ENCODE measurements around the gene UBE2E2. TPM values are rescaled to one million over a fixed set of nuclear protein-coding genes. Genes with fewer than 3 reads are reported as not detected.

UBE2E2 gene
- polyA plus RNA-seq, 1 donor (not counting 4 experiments of a cell fraction or from before 2014, with no cell fraction given): 63.2 TPM

GRCh38 chr3:23254835-23255234 is 51.7 kb downstream of the UBE2E2 start:
- dilution Hi-C loops (cut with MboI; ENCODE audit: extremely low pct_ligation_motif_present, low sequenced_read_pairs): no loop called here
- no peaks in the 10 kb centered on the region for H4K20me1 ChIP-seq (ENCODE audit: control insufficient read depth, extremely low read depth, insufficient read depth, low read length)

GRCh38 chr3:23256741-23257435 is 53.8 kb downstream of the UBE2E2 start:
- DNase-seq (ENCODE audit: low read depth, low spot score) (no peak), FAIRE-seq (peak; percentile 48)
- Histone ChIP-seq H4K20me1 (ENCODE audit: control insufficient read depth, extremely low read depth, insufficient read depth, low read length) (no peaks in the 10 kb centered on the region), H3K36me3 (ENCODE audit: control insufficient read depth in 2 of 2, extremely low read depth in 1 of 2, insufficient read depth in 2 of 2, low read length in 2 of 2) (no peaks in the 10 kb centered on the region), H3K4me1 (ENCODE audit: control insufficient read depth, extremely low read depth, insufficient read depth, low read length) (peaks cover 4% of the 10 kb centered on the region), H3K9me1 (ENCODE audit: control insufficient read depth, extremely low read depth, insufficient read depth, low read length) (no peaks in the 10 kb centered on the region), H3K9me3 (ENCODE audit: control insufficient read depth, low read depth, low read length) (no peaks in the 10 kb centered on the region), H2AFZ (ENCODE audit: control insufficient read depth, low read length) (no peak overlapping the region), H3K79me2 (ENCODE audit: control insufficient read depth, insufficient read depth, low read length) (peaks cover 17% of the 10 kb centered on the region), H3K27me3 (ENCODE audit: control insufficient read depth, extremely low read depth, insufficient read depth, low read length) (no peaks in the 10 kb centered on the region), H3K4me2 (ENCODE audit: control insufficient read depth, extremely low read depth, insufficient read depth, low read depth, low read length) (no peak overlapping the region), H3K27ac (ENCODE audit: control insufficient read depth, insufficient read depth, low read length) (no peak overlapping the region), H3K9ac (ENCODE audit: control insufficient read depth, extremely low read depth, insufficient read depth, low read length) (no peak overlapping the region), H3K4me3 (ENCODE audit: control insufficient read depth in 2 of 3, extremely low read depth in 1 of 3, insufficient read depth in 2 of 3, low read depth in 1 of 3, low read length in 3 of 3) (no peak overlapping the region)
- dilution Hi-C loops (cut with MboI; ENCODE audit: extremely low pct_ligation_motif_present, low sequenced_read_pairs): no loop called here
- no peak for TF ChIP-seq EZH2 (IDR thresholded peaks at IDR 0.05; ENCODE audit: low read length)
- TF ChIP-seq CTCF (optimal IDR thresholded peaks at IDR 0.05 in 1 of 3, IDR thresholded peaks at IDR 0.05 in 1 of 3, conservative IDR thresholded peaks at IDR 0.05 in 1 of 3; ENCODE audit: extremely low read depth in 1 of 3, insufficient read depth in 2 of 3, low read length in 3 of 3): no peak

More at GRCh38 chr3:23254835-23255234, 51.7 kb downstream of the UBE2E2 start:
- H3K27ac ChIP-seq (ENCODE audit: control insufficient read depth, insufficient read depth, low read length): no peak overlapping the region
- no peaks in the 10 kb centered on the region for H3K27me3 ChIP-seq (ENCODE audit: control insufficient read depth, extremely low read depth, insufficient read depth, low read length)
- DNase-seq (ENCODE audit: low read depth, low spot score) (no peak), FAIRE-seq (no peak)
- no peak overlapping the region for H2AFZ ChIP-seq (ENCODE audit: control insufficient read depth, low read length)
- no peaks in the 10 kb centered on the region for H3K9me3 ChIP-seq (ENCODE audit: control insufficient read depth, low read depth, low read length)
- no peaks in the 10 kb centered on the region for H3K36me3 ChIP-seq (ENCODE audit: control insufficient read depth in 2 of 2, extremely low read depth in 1 of 2, insufficient read depth in 2 of 2, low read length in 2 of 2)
- no peaks in the 10 kb centered on the region for H3K4me1 ChIP-seq (ENCODE audit: control insufficient read depth, extremely low read depth, insufficient read depth, low read length)
- no peak overlapping the region for H3K9ac ChIP-seq (ENCODE audit: control insufficient read depth, extremely low read depth, insufficient read depth, low read length)
- peaks cover 16% of the 10 kb centered on the region for H3K79me2 ChIP-seq (ENCODE audit: control insufficient read depth, insufficient read depth, low read length)
- no peak overlapping the region for H3K4me3 ChIP-seq (ENCODE audit: control insufficient read depth in 2 of 3, extremely low read depth in 1 of 3, insufficient read depth in 2 of 3, low read depth in 1 of 3, low read length in 3 of 3)
- H3K9me1 ChIP-seq (ENCODE audit: control insufficient read depth, extremely low read depth, insufficient read depth, low read length): no peaks in the 10 kb centered on the region
- TF ChIP-seq CTCF (optimal IDR thresholded peaks at IDR 0.05 in 1 of 3, IDR thresholded peaks at IDR 0.05 in 1 of 3, conservative IDR thresholded peaks at IDR 0.05 in 1 of 3; ENCODE audit: extremely low read depth in 1 of 3, insufficient read depth in 2 of 3, low read length in 3 of 3): no peak
- no peak for TF ChIP-seq EZH2 (IDR thresholded peaks at IDR 0.05; ENCODE audit: low read length)
- no peak overlapping the region for H3K4me2 ChIP-seq (ENCODE audit: control insufficient read depth, extremely low read depth, insufficient read depth, low read depth, low read length)

Data from keratinocyte (primary cell).